Testis (tissue), 2 donors: ENCODE measurements around the gene NOD2.

ENCODE experiments used
- POLR2A ChIP-seq: fragments of 450-650 bp; IDR thresholded peaks from one replicate; pipeline ENCODE4 v1.6.1; 2017; ENCODE audit warnings: antibody characterized with exemption, mild to moderate bottlenecking, moderate library complexity
- TF ChIP-seq, protein P1 (sequence below), 3 experiments: fragments of 450-650 bp in 2 of 3; fragments of 200-600 bp in 1 of 3; sonication (generic) in 1 of 3; IDR thresholded peaks; one replicate each; pipeline ENCODE4 v1.5.1; 2016 to 2019; ENCODE audit warnings: antibody characterized with exemption in 3 of 3, mild to moderate bottlenecking in 2 of 3, moderate library complexity in 1 of 3

DNA sequence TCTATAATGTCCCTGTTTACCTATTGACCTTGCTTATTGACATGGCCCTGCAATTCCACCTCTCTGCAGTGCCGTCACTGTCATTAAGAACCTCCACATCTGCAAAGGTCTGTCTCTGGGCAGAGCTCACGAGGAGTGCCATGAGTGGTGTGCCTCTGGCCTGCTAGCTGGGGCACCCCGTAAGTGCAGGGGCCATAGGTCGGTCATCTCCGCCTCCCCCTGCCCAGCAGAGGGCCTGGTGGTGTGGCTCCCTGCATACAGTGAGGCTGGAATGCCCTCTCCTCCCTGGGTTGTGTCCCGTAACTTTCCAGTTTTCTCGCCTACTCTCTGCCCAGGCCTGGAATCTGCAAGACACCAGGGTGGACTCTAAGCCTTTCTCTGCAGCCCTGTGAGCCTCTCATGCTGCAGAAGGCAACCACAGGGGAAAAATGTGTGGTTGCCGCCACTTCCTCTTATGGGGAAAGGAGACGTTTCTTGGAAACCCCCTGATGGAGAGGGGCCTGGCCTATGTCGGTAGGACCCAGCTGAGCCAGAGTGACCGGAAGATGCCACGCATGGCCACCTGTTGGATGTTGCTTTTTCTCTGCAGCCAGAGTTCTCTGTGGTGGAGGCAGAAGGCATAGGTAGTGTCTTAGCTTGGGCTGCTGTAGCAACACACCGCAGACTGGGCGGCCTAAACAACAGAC is 9.6 kb upstream of the NOD2 start:
- TF ChIP-seq, protein P1, sequence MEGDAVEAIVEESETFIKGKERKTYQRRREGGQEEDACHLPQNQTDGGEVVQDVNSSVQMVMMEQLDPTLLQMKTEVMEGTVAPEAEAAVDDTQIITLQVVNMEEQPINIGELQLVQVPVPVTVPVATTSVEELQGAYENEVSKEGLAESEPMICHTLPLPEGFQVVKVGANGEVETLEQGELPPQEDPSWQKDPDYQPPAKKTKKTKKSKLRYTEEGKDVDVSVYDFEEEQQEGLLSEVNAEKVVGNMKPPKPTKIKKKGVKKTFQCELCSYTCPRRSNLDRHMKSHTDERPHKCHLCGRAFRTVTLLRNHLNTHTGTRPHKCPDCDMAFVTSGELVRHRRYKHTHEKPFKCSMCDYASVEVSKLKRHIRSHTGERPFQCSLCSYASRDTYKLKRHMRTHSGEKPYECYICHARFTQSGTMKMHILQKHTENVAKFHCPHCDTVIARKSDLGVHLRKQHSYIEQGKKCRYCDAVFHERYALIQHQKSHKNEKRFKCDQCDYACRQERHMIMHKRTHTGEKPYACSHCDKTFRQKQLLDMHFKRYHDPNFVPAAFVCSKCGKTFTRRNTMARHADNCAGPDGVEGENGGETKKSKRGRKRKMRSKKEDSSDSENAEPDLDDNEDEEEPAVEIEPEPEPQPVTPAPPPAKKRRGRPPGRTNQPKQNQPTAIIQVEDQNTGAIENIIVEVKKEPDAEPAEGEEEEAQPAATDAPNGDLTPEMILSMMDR (IDR thresholded peaks at IDR 0.05): no peak
- no peak for TF ChIP-seq POLR2A
